Vagina (tissue), 2 donors: ENCODE data around the gene TXNRD2.

Experiments
- POLR2A ChIP-seq, 2 donors: fragments of 450-650 bp; IDR thresholded peaks; one replicate each; pipeline ENCODE4 v1.6.1; 2017; ENCODE audit warnings: antibody characterized with exemption in 2 of 2, mild to moderate bottlenecking in 2 of 2, moderate library complexity in 2 of 2
- POLR2AphosphoS5 ChIP-seq, 2 donors: sonication (generic); formaldehyde crosslinking; IDR thresholded peaks; one replicate each; pipeline ENCODE4 v1.9.0; 2017; ENCODE audit warnings: antibody characterized with exemption in 2 of 2, mild to moderate bottlenecking in 2 of 2, low read depth in 1 of 2; ENCODE audit not compliant: insufficient read depth in 1 of 2

GRCh38 chr22:19982991-19983578 is 41.5 kb upstream of the TXNRD2 start:
- TF ChIP-seq POLR2AphosphoS5 (IDR thresholded peaks at IDR 0.05; ENCODE audit: insufficient read depth in 1 of 2, low read depth in 1 of 2) (no peak), POLR2A (IDR thresholded peaks at IDR 0.05) (no peak)
